ENCODE data around the gene UBE2V1.
A peak's percentile ranks its signal among the peaks of the same experiment; 100 is the strongest.
"Not testable (repeated sequence)": the region's sequence is repeated elsewhere in the genome, so short reads cannot be mapped to it uniquely, and the experiment has no call there.

UBE2V1 gene

GRCh38 chr20:50138120-50138478, 25.1 kb upstream of the UBE2V1 start:
- no peak for DNase-seq

DNA sequence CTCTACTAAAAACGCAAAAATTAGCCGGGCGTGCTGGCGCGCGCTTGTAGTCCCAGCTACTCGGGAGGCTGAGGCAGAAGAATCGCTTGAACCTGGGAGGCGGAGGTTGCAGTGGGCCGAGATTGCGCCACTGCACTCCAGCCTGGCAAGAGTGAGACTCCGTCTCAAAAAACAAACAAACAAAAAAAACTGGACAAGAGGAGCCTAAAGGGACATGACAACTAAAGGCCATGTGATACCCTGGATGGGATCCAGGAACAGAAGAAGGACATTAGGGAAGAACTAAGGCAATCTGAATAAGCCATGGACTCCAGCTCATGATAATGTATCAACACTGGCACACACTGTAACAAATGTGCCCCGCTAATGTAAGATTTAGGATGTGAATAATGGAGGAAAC, 24.8 kb upstream of the UBE2V1 start:
- DNase-seq = peak in 12 of 58 donors; percentile 7 to 76 (median 26)

DNA sequence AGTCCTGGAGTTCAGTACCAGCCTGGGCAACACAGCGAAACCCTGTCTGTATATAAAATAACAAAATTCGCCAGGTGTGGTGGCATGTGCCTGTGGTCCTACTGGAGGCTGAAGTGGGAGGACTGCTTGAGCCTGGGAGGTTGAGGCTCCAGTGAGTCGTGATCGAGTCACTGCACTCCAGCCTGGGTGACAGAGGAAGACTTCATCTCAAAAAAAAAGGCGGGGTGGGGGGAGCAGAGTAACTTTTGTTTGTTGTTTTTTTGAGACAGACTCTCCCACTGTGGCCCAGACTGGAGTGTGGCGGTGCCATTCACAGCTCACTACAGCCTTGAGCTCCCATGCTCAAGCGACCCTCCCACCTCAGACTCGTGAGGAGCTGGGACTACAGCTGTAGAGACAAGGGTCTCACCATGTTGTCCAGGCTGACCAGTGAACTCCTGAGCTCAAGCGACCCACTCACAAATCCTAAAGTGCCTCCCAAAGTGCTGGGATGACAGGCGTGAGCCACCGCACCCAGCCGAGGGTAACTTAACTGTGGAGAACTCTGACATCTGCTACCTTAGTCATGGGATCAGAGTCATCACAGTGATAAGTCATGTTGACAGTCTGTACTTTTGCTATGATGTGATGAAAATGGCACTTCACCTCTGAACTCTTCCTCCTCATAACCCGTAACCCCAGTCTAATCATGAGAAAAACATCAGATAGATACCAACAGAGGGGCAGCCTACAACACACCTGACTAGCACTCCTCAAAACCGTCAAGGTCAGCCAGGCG, 24.1 kb upstream of the UBE2V1 start:
- no peak for DNase-seq

GRCh38 chr20:50135157-50135556, 22.2 kb upstream of the UBE2V1 start:
- not testable (repeated sequence) for DNase-seq

DNA sequence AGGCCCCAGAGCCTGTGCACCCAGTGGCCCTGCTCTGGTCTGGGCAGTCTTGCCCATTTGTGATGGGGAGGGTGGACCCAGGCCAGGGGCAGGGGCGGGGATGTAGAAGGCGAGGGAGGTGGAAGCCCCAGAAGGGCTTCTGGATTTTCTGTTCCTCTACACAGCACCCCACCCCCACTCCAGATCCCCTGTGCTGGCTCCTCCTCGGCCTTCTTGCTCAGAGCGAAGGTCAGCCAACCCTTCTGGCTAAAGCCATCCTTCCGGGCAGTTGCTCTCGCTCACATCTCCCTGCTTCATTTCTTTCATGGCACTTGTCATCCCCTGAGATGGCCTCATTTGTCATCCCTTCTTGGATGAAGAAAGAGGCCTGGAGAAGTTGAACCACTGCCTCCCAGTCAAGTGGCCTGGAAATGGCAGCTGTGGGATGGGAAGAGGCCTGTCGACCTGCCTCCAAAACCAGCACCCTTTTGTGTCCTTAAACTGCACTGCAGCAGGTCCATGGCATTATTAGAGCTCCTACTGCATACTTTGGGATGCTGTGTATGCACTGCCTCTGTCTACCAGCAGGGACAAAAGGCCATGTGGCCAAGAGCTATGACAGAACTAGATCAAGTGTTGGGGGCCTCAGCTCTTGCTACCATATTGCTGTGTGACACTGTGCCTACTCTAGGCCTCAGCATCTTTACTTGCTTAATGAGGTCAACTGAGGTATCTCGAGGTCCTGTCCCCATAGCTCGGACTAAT, 20.7 kb upstream of the UBE2V1 start:
- no peak for DNase-seq

DNA sequence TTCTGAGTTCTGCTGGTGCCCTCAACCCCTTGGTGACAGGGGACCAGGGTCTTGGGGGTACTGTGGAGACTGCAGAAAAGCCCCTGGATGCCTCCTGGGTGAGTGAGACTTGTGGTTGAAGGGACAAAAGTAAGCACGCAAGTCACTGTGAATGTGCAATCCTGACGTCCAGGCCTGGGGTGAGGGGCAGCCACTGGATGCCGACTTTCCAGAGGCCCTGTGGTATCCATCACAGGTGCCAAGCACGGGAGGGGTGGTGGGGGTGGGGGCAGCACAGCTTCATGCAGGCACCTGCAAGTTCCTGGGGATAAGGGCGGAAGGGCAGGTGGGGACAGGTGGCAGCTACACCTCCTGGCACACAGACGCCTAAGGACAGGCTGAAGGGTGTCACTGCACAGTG, 20.1 kb upstream of the UBE2V1 start:
- no peak for DNase-seq

GRCh38 chr20:50130995-50131394, 18.0 kb upstream of the UBE2V1 start:
- DNase-seq = no peak

GRCh38 chr20:50130356-50130723, 17.4 kb upstream of the UBE2V1 start:
- no peak for DNase-seq

DNA sequence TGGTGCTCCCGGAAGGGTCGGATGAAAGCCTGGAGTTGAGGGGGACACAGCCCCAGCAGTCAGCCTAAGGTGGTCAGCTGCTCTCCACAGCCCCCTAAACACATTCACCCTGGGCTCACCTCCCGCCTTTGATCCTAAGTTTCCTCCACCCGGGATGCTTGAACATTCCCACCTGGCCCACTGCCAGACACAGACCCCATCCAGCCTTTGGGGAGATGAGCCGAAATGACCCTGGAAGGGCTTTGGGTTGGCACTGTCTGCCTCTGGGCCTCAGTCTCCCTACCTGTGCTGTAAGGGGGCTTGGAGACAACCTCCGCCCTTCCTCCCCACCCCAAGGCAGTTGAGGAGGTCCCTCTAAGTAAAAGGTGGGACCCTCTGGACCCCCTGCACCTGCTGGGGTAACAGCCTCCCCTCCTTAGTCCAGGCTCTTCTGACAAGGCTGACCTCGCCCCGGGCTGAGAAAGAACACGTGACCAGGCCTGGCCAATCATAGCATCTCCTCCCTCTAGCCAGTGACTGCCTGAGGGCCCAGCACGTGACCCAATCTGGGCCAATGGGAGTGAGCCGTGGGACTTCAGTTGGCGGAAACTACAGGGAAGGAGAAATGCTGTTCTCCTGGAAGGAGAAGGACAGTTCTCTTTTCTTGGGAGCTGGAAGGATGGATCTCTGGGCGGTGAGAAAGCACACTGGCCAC, 16.9 kb upstream of the UBE2V1 start:
- DNase-seq = no peak

GRCh38 chr20:50128520-50128905, 15.6 kb upstream of the UBE2V1 start:
- DNase-seq = peak in 1 of 58 donors; percentile 28

- DNase-seq = no peak
Observed at GRCh38 chr20:50127587-50128519, 14.9 kb upstream of the UBE2V1 start.

- no peak for DNase-seq
Observed at GRCh38 chr20:50126662-50127061, 13.7 kb upstream of the UBE2V1 start.

DNA sequence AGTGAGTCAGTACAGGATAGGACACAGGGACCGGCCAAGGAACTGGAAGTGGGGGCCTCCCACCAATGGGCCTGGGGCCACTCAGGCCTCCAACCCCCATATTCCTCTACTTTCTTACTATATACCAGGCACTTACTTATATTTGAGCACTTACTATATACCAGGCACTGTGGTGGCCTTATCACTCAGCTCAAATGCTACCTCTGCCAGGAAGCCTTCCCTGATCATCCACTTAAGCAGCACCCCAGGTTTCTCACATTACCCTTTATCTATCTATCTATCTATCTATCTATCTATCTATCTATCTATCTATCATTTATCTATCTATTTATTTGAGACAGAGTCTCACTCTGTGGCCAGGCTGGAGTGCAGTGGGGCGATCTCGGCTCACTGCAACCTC, 12.3 kb upstream of the UBE2V1 start:
- DNase-seq = no peak

DNA sequence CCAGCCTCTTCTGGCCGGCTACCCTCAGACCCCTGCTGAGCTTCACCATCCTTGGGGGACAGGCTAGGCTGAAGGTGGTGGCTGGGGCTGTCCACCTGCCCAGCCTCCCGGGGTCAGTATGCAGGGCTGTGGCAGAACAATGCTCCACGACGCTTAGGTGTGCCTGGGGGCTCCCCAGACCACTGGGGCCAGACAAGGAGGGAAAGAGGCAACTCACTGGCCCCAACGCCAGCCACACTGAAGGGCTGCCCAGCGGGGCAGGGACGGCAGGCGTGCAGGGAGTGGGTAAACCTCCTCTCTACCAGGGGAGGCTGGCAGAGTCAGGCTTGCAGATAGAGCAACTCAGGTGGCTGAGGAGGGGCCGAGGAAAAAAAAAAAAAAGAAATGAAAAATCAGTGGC, 11.5 kb upstream of the UBE2V1 start:
- DNase-seq = no peak

DNA sequence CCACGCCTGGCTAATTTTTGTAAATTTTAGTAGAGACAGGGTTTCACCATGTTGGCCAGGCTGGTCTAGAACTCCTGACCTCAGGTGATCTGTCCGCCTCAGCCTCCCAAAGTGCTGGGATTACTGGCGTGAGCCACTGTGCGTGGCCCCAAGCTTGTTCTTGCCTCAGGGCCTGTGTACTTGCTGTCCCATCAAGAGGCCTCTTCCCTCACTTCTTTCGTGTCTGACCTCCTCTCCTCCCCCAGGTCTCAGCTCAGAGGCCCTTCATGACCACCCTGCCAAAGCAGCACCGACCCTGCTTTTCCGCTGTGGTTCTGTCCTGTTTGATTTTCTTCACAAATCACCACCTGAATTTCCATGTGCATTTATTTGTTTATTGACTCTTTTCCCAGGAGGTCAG, 10.5 kb upstream of the UBE2V1 start:
- no peak for DNase-seq

GRCh38 chr20:50122763-50123162, 9.8 kb upstream of the UBE2V1 start:
- no peak for DNase-seq

GRCh38 chr20:50121858-50122271, 8.9 kb upstream of the UBE2V1 start:
- no peak for DNase-seq

DNA sequence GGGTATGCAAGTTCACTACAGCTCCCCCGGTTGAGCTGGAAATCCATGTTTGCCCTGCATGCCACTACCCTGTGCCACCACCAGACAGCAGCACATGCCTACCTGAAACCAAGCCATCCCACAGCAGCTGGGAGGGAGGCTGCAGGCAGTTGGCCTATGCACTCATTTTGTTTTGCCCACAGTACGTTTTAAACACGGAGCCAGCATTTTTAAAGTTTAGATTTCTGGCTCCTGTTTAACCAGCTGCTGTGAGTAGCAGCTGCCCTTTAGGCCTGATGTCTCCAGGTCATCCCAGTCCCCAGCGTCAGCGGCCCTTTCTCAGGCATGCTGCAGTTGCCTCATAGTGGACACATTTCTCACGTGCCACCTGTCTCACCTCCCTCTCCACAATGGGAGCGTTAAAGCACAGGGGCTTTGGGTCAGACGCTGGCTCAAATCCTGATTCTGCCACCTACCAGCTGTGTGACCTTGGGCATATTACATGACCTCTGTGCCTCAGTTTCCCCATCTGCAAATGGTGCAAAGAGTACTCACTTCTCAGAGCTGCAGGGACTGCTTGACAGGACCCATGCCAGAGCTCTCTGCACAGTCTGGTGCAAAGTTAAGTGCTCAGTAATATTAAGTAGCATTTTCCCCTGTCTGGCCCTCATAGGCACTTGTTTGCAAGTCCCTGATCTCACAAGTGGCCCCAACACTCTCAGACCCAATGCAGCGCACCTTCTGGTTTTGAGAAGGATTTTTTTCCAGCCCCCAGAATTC, 8.2 kb upstream of the UBE2V1 start:
- DNase-seq = peak in 47 of 58 donors; percentile 4 to 79 (median 50)

DNA sequence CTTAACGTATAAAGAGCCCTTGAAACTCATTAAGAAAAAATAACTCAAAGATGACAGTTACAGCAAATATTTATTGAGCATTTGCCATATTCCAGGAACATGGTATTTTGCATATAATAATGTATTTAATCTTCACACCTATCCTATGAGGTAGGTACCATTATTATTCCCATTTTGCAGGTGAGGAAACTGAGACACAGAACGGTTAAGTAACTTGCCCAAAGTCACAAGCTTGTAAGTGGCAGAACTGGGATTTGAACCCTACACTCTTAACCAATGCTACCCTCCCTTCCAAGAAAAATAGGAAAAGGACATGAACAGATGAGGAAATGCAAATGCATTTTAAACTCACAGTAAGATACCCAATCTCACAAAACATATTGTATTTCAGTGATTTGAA, 5.3 kb upstream of the UBE2V1 start:
- no peak for DNase-seq

DNA sequence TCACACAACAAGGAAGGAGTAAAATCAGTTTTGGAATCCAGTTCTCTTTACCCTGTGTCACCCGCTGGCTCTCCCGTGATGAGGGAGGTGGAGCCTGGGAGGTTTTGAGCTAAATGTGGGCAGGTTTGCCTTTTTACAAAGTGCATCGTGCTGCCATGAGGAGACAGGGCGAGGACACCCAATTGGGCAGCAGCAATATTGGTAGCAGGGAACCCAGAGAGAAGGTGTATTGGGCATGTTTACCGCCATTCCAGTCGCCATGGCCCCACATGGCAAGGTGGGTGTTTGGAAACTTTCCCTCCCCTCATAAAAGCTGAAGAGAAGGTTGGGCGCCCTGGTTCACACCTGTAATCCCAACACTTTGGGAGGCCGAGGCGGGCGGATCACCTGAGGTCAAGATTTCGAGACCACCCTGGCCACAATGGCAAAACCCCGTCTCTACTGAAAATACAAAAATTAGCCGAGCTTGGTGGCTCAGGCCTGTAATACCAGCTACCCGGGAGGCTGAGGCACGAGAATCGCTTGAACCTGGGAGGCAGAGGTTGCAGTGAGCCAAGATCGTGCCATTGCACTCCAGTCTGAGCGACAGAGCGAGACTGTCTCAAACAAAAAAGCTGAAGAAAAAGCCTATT, 3.5 kb upstream of the UBE2V1 start:
- peak in 2 of 58 donors; percentile 38 to 55 for DNase-seq

Measured in anterior cingulate cortex (tissue), 58 donors.